H1 (cell line): ENCODE data around the gene SEC24B. TPM values are rescaled to one million over a fixed set of nuclear protein-coding genes. Genes with fewer than 3 reads are reported as not detected.

Experiments
- CTCF ChIA-PET: fragments of 300-600 bp; sonication (Branson Sonifier 250); formaldehyde crosslinking; loops from one replicate; lab custom pipeline; 2021; ENCODE audit not compliant: partially characterized antibody; lab: Charles Lee
- POLR2A ChIA-PET: fragments of 300-600 bp; sonication (Branson Sonifier 250); formaldehyde crosslinking; loops from one replicate; lab custom pipeline; 2021; ENCODE audit warnings: inconsistent platforms; ENCODE audit not compliant: partially characterized antibody; lab: Charles Lee
- DNase-seq, 2 experiments: peaks; one replicate each; pipeline versions ENCODE4 v3.0.0 to v3.0.0-alpha.2; 2010 to 2022; ENCODE audit warnings: low spot score in 2 of 2, low read depth in 1 of 2, mixed read lengths in 1 of 2
- FAIRE-seq: peaks from 2 replicates; lab custom pipeline; 2011; peaks lifted over from hg19 to GRCh38; lab: Jason Lieb, UNC
- H2AFZ ChIP-seq: 2 replicates; pipeline ENCODE4 v1.8.1; 2012; ENCODE audit warnings: low read length, inconsistent platforms
- H2AK5ac ChIP-seq: 2 replicates; pipeline ENCODE4 v1.6.1; 2013; ENCODE audit warnings: low read depth, low read length
- H2BK120ac ChIP-seq: replicated peaks from 2 replicates; pipeline ENCODE3; 2013; ENCODE audit warnings: low read depth, low read length, inconsistent platforms
- H2BK12ac ChIP-seq: 2 replicates; pipeline ENCODE4 v1.6.1; 2013; ENCODE audit warnings: low read depth, low read length
- H2BK15ac ChIP-seq: 2 replicates; pipeline ENCODE4 v1.6.1; 2013; ENCODE audit warnings: low read length
- H2BK20ac ChIP-seq: 2 replicates; pipeline ENCODE4 v1.6.1; 2013; ENCODE audit warnings: low read length
- H2BK5ac ChIP-seq: 2 replicates; pipeline ENCODE4 v1.6.1; 2013; ENCODE audit warnings: low read depth, low read length
- H3K14ac ChIP-seq: 2 replicates; pipeline ENCODE4 v1.6.1; 2013; ENCODE audit warnings: inconsistent platforms; ENCODE audit not compliant: insufficient read length
- H3K18ac ChIP-seq: 2 replicates; pipeline ENCODE4 v1.6.1; 2013; ENCODE audit warnings: low read length; ENCODE audit errors: extremely low read depth
- H3K23ac ChIP-seq: 2 replicates; pipeline ENCODE4 v1.6.1; 2013; ENCODE audit warnings: inconsistent platforms; ENCODE audit not compliant: insufficient read length
- H3K23me2 ChIP-seq: 2 replicates; pipeline ENCODE4 v1.6.1; 2013; ENCODE audit warnings: low read depth, low read length
- H3K27ac ChIP-seq: 2 replicates; pipeline ENCODE4 v1.6.1; 2011; ENCODE audit warnings: low read depth, low read length, inconsistent platforms
- H3K27me3 ChIP-seq, 4 experiments: replicated peaks in 1 of 4; 1 replicate in 1 of 4; 2 replicates in 3 of 4; pipeline versions ENCODE4 v1.6.1 to v1.8.1; 2011 to 2013; ENCODE audit warnings: low read length in 3 of 4, mild to moderate bottlenecking in 3 of 4, inconsistent platforms in 2 of 4, mixed read lengths in 2 of 4, moderate library complexity in 1 of 4; ENCODE audit not compliant: control insufficient read depth in 3 of 4, insufficient read depth in 3 of 4; ENCODE audit errors: extremely low read depth in 1 of 4
- H3K36me3 ChIP-seq, 4 experiments: 2 replicates each; pipeline versions ENCODE4 v1.6.1 to v1.8.1; 2011 to 2013; ENCODE audit warnings: mild to moderate bottlenecking in 4 of 4, low read length in 3 of 4, moderate library complexity in 2 of 4, control low read depth in 1 of 4, inconsistent platforms in 1 of 4; ENCODE audit not compliant: insufficient read depth in 4 of 4, control insufficient read depth in 2 of 4
- H3K4ac ChIP-seq: replicated peaks from 2 replicates; pipeline ENCODE3; 2013; ENCODE audit warnings: low read length, low read depth, mixed read lengths, inconsistent platforms; ENCODE audit not compliant: insufficient read length
- H3K4me1 ChIP-seq, 4 experiments: replicated peaks in 1 of 4; 1 replicate in 1 of 4; 2 replicates in 3 of 4; pipeline versions ENCODE4 v1.6.1 to v1.8.1; 2011 to 2013; ENCODE audit warnings: low read length in 3 of 4, inconsistent platforms in 2 of 4, mixed read lengths in 1 of 4; ENCODE audit not compliant: insufficient read depth in 4 of 4, control insufficient read depth in 3 of 4
- H3K4me2 ChIP-seq, 2 experiments: 2 replicates each; pipeline versions ENCODE4 v1.6.1 to v1.8.1; 2011 to 2013; ENCODE audit warnings: low read depth in 2 of 2, low read length in 2 of 2, control low read depth in 1 of 2, inconsistent platforms in 1 of 2, mild to moderate bottlenecking in 1 of 2; ENCODE audit not compliant: insufficient read depth in 1 of 2
- H3K4me3 ChIP-seq, 4 experiments: fragments of 200-600, 300-600 bp in 1 of 4; sonication (generic), shearing (Covaris generic), sonication (Bioruptor Twin) in 1 of 4; 2 replicates each; pipeline versions ENCODE4 v1.5.1 to v1.8.1; 2011 to 2016; ENCODE audit warnings: low read length in 4 of 4, low read depth in 3 of 4, control low read depth in 2 of 4, inconsistent platforms in 2 of 4, mild to moderate bottlenecking in 2 of 4, mixed read lengths in 1 of 4, moderate library complexity in 1 of 4; ENCODE audit not compliant: insufficient read depth in 2 of 4; ENCODE audit errors: extremely low read depth in 1 of 4
- H3K56ac ChIP-seq: replicated peaks from 2 replicates; pipeline ENCODE3; 2013; ENCODE audit warnings: low read depth, mild to moderate bottlenecking, mixed read lengths, low read length, inconsistent platforms; ENCODE audit not compliant: insufficient read length
- H3K79me1 ChIP-seq: 2 replicates; pipeline ENCODE4 v1.6.1; 2013; ENCODE audit warnings: low read depth, low read length, control low read depth
- H3K79me2 ChIP-seq, 2 experiments: 2 replicates each; pipeline versions ENCODE4 v1.6.1 to v1.8.1; 2012 to 2013; ENCODE audit warnings: low read length in 2 of 2, mild to moderate bottlenecking in 2 of 2, inconsistent platforms in 1 of 2; ENCODE audit not compliant: insufficient read depth in 2 of 2, control insufficient read depth in 1 of 2
- H3K9ac ChIP-seq, 4 experiments: replicated peaks in 1 of 4; 1 replicate in 1 of 4; 2 replicates in 3 of 4; pipeline versions ENCODE4 v1.6.1 to v1.8.1; 2011 to 2013; ENCODE audit warnings: low read depth in 3 of 4, low read length in 3 of 4, control low read depth in 2 of 4, mild to moderate bottlenecking in 2 of 4, moderate library complexity in 2 of 4, inconsistent platforms in 1 of 4; ENCODE audit errors: extremely low read depth in 1 of 4
- H3K9me3 ChIP-seq, 2 experiments: 2 replicates each; pipeline versions ENCODE4 v1.6.1 to v1.8.1; 2012 to 2013; ENCODE audit warnings: mild to moderate bottlenecking in 2 of 2, moderate library complexity in 2 of 2, control low read depth in 1 of 2, inconsistent platforms in 1 of 2, low read depth in 1 of 2, low read length in 1 of 2, mixed read lengths in 1 of 2; ENCODE audit not compliant: insufficient read depth in 2 of 2
- H4K20me1 ChIP-seq, 2 experiments: replicated peaks in 1 of 2; 2 replicates each; pipeline versions ENCODE3 to v1.8.1; 2011 to 2013; ENCODE audit warnings: inconsistent platforms in 2 of 2, low read length in 2 of 2, mild to moderate bottlenecking in 1 of 2; ENCODE audit not compliant: insufficient read depth in 2 of 2, control insufficient read depth in 1 of 2
- H4K5ac ChIP-seq: 2 replicates; pipeline ENCODE4 v1.6.1; 2013; ENCODE audit warnings: low read length, low read depth, mixed read lengths, inconsistent platforms; ENCODE audit not compliant: insufficient read length
- H4K8ac ChIP-seq: 2 replicates; pipeline ENCODE4 v1.8.0; 2013; ENCODE audit warnings: mild to moderate bottlenecking, moderate library complexity, low read length, inconsistent platforms; ENCODE audit not compliant: insufficient read depth; ENCODE audit errors: extremely low read depth
- H4K91ac ChIP-seq: replicated peaks from 2 replicates; pipeline ENCODE3; 2013; ENCODE audit warnings: low read length, mixed read lengths, inconsistent platforms; ENCODE audit not compliant: insufficient read length
- BACH1 ChIP-seq: IDR thresholded peaks from 2 replicates; pipeline ENCODE4 v1.6.1; 2012; ENCODE audit warnings: low read length, improper control_type of control experiment
- CREB1 ChIP-seq: IDR thresholded peaks from 2 replicates; pipeline ENCODE4 v1.6.1; 2012; ENCODE audit warnings: inconsistent platforms
- CTBP2 ChIP-seq: IDR thresholded peaks from 2 replicates; pipeline ENCODE4 v1.7.0; 2011; ENCODE audit warnings: borderline replicate concordance, mild to moderate bottlenecking, moderate library complexity, mixed read lengths, low read length; ENCODE audit not compliant: insufficient read depth, insufficient read length
- EGR1 ChIP-seq: IDR thresholded peaks from 2 replicates; pipeline ENCODE4 v1.6.1; 2011; ENCODE audit warnings: low read depth, low read length, borderline replicate concordance
- JUND ChIP-seq: IDR thresholded peaks from 2 replicates; pipeline ENCODE4 v1.6.1; 2011; ENCODE audit warnings: mild to moderate bottlenecking, improper control_type of control experiment, low read length
- POLR2AphosphoS5 ChIP-seq: IDR thresholded peaks from 2 replicates; pipeline ENCODE4 v1.6.1; 2011; ENCODE audit warnings: low read depth, low read length
- POU5F1 ChIP-seq: IDR thresholded peaks from 2 replicates; pipeline ENCODE4 v1.6.1; 2011; ENCODE audit warnings: low read depth, mild to moderate bottlenecking, low read length, moderate library complexity
- RNF2 ChIP-seq: fragments of 200-900, 300-1000 bp; sonication (generic); IDR thresholded peaks from 2 replicates; pipeline ENCODE4 v1.7.1; 2016; ENCODE audit warnings: borderline replicate concordance, low read depth, mild to moderate bottlenecking, antibody characterized with exemption, low read length; ENCODE audit not compliant: poor library complexity, severe bottlenecking; ENCODE audit errors: missing control alignments
- SIN3A ChIP-seq, 2 experiments: IDR thresholded peaks in 1 of 2; conservative IDR thresholded peaks in 1 of 2; 2 replicates each; pipeline ENCODE4 v1.6.1; 2011 to 2012; ENCODE audit warnings: low read length in 2 of 2, improper control_type of control experiment in 1 of 2, low read depth in 1 of 2, mild to moderate bottlenecking in 1 of 2
- SIX5 ChIP-seq: IDR thresholded peaks from 2 replicates; pipeline ENCODE4 v1.6.1; 2011; ENCODE audit warnings: mild to moderate bottlenecking, low read depth, low read length
- SP2 ChIP-seq: IDR thresholded peaks from 2 replicates; pipeline ENCODE4 v1.6.1; 2012; ENCODE audit warnings: mild to moderate bottlenecking, low read length, inconsistent platforms
- WGBS, 2 experiments: shearing (Covaris generic) in 1 of 2; methylation state at CpG; one replicate each; pipeline versions ENCODE4 v1.1.6 to v1.1.7; 2013 to 2015; ENCODE audit warnings: low lambda C conversion rate in 2 of 2, mixed read lengths in 2 of 2, inconsistent platforms in 1 of 2, low coverage in 1 of 2, missing lambda C conversion rate in 1 of 2; ENCODE audit not compliant: insufficient replicate concordance in 2 of 2, insufficient coverage in 1 of 2, insufficient read length in 1 of 2; ENCODE audit errors: extremely low coverage in 1 of 2, missing lambda C conversion rate in 1 of 2; 5-methylcytosine and 5-hydroxymethylcytosine counted together
- polyA plus RNA-seq, 7 experiments: library from polyadenylated mRNA; depleted of rRNA in 3 of 7; stranded (reverse) in 5 of 7; unstranded in 2 of 7; fragments of >200 nt in 5 of 7; fragments of 200-250 nt in 2 of 7; gene quantifications; 1 replicate in 5 of 7; 2 replicates in 1 of 7; 4 replicates in 1 of 7; pipeline versions ENCODE4 v1.2.1 to v1.2.3, GENCODE V29; 2011 to 2013; ENCODE audit warnings: missing spikeins in 2 of 7, mixed read lengths in 2 of 7
- total RNA-seq: library from RNA; stranded (reverse); fragmentation: NEBNext Ultra II Directional; extraction: Animal tissue kit (Norgen Biotek cat#: 25700); gene quantifications from 2 replicates; pipeline ENCODE4 v1.2.1, GENCODE V29; 2021

Gene SEC24B
- total and polyA plus RNA-seq, 2 of the 8 experiments (the other 6 are each of a cell fraction or from before 2014, with no cell fraction given), result 25.6 to 30.9 TPM

DNA sequence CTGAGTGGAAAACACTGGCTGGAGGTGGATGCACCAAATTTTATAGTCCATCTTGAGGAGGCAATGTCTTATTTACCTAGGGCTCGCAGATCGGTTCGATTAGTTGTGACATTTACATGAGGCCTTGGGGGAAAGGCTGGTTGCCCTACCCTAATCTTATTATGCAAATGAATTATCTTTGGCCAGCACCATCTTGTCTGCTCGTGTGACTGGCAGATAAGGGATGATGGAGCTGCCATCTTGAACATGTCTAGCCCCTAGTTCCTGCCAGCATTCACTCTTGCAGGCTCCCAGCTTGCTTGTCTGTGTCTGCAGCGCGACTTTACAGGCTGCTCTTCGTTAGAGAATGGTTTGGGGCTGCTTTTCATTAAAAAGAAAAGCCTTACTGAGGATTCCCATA is 61.9 kb downstream of the SEC24B start:
- 97% methylated on average over 7 of the region's 7 CpGs; no CpG with 5 or more reads in 1 of the 2 experiments for WGBS, 2 experiments
- H3K9me3 ChIP-seq, result no peaks in the 10 kb centered on the region
- no peaks in the 10 kb centered on the region for H3K79me1 ChIP-seq
- H4K5ac ChIP-seq, result no peak overlapping the region
- no peak overlapping the region for H2AK5ac ChIP-seq
- no peak overlapping the region for H4K8ac ChIP-seq
- H2BK120ac ChIP-seq, result no peak overlapping the region
- POLR2A ChIA-PET, result interaction anchor here (0.6 kb wide), 1 partner anchor 206 kb away, joined by 3 read pairs; no protein-coding TSS in a partner anchor
- no peaks in the 10 kb centered on the region for H3K23me2 ChIP-seq
- no peak overlapping the region for H2AFZ ChIP-seq
- H2BK15ac ChIP-seq, result no peak overlapping the region
- peaks cover 0 to 2% (median 0%) of the 10 kb centered on the region in 4 experiments; a peak in 2 of 7 replicates for H3K4me1 ChIP-seq
- H3K9ac ChIP-seq, result no peak overlapping the region
- CTCF ChIA-PET, result no interaction called here
- H3K4me2 ChIP-seq, result no peak overlapping the region
- H2BK20ac ChIP-seq, result no peak overlapping the region
- peaks cover 7 to 33% (median 17%) of the 10 kb centered on the region in 4 experiments for H3K36me3 ChIP-seq
- H3K27me3 ChIP-seq, result no peaks in the 10 kb centered on the region
- FAIRE-seq, result no peak
- no peak overlapping the region for H2BK5ac ChIP-seq
- H2BK12ac ChIP-seq, result no peak overlapping the region
- no peak for TF ChIP-seq BACH1
- no peak for TF ChIP-seq RNF2
- no peak for TF ChIP-seq CREB1
- TF ChIP-seq EGR1, result no peak
- TF ChIP-seq SP2, result no peak
- no peak for TF ChIP-seq JUND
- no peak for TF ChIP-seq SIX5
- no peak for TF ChIP-seq POU5F1
- no peak for TF ChIP-seq SIN3A (conservative IDR thresholded peaks at IDR 0.05 in 1 of 2, IDR thresholded peaks at IDR 0.05 in 1 of 2; ENCODE audit: low read depth in 1 of 2, low read length in 2 of 2)
- TF ChIP-seq POLR2AphosphoS5, result no peak
- TF ChIP-seq CTBP2, result no peak
- TF ChIP-seq, all 59 proteins: peak for 0
- no peak overlapping the region for H3K4me3 ChIP-seq
- H3K79me2 ChIP-seq, result no peaks in the 10 kb centered on the region
- no peak overlapping the region for H3K4ac ChIP-seq
- H3K56ac ChIP-seq, result no peak overlapping the region
- no peak overlapping the region for H3K23ac ChIP-seq
- H3K14ac ChIP-seq, result no peak overlapping the region
- H3K27ac ChIP-seq, result no peak overlapping the region
- H3K18ac ChIP-seq, result no peak overlapping the region
- DNase-seq, result no peak
- H4K91ac ChIP-seq, result no peak overlapping the region
- H4K20me1 ChIP-seq, result no peaks in the 10 kb centered on the region
